IMR-90 (cell line): ENCODE results near the gene PRRC2A.

Experiments
- BHLHE40 ChIP-seq: fragments of 150-350 bp; IDR thresholded peaks from 2 replicates; pipeline ENCODE4 v1.6.1; 2016; ENCODE audit warnings: mild to moderate bottlenecking, low read depth, low read length
- CTCF ChIP-seq: conservative IDR thresholded peaks from 2 replicates; pipeline ENCODE4 v1.5.1; 2012; ENCODE audit warnings: mild to moderate bottlenecking, low read depth, low read length, improper control_type of control experiment
- ELK1 ChIP-seq: fragments of 150-350 bp; IDR thresholded peaks from 2 replicates; pipeline ENCODE4 v1.6.1; 2016; ENCODE audit warnings: low read depth, mild to moderate bottlenecking, low read length, moderate library complexity, borderline replicate concordance
- FOS ChIP-seq: fragments of 150-350 bp; IDR thresholded peaks from 2 replicates; pipeline ENCODE4 v1.6.1; 2016; ENCODE audit warnings: low read depth, low read length
- MAFK ChIP-seq: IDR thresholded peaks from 2 replicates; pipeline ENCODE4 v1.6.1; 2012; ENCODE audit warnings: low read depth, low read length, improper control_type of control experiment
- MAZ ChIP-seq: IDR thresholded peaks from 2 replicates; pipeline ENCODE4 v1.6.1; 2012; ENCODE audit warnings: low read depth, mild to moderate bottlenecking, low read length, improper control_type of control experiment, moderate library complexity, borderline replicate concordance
- MXI1 ChIP-seq: IDR thresholded peaks from 2 replicates; pipeline ENCODE4 v1.6.1; 2012; ENCODE audit warnings: low read depth, mild to moderate bottlenecking, low read length, moderate library complexity, borderline replicate concordance
- POLR2A ChIP-seq: IDR thresholded peaks from 2 replicates; pipeline ENCODE4 v1.6.1; 2012; ENCODE audit warnings: mild to moderate bottlenecking, low read depth, low read length
- RAD21 ChIP-seq: IDR thresholded peaks from 2 replicates; pipeline ENCODE4 v1.6.1; 2012; ENCODE audit warnings: low read length, improper control_type of control experiment
- RFX5 ChIP-seq: IDR thresholded peaks from 2 replicates; pipeline ENCODE4 v1.8.0; 2012; ENCODE audit warnings: low read depth, mild to moderate bottlenecking, low read length, moderate library complexity
- SMC3 ChIP-seq: fragments of 150-350 bp; IDR thresholded peaks from 2 replicates; pipeline ENCODE4 v1.6.1; 2016; ENCODE audit warnings: low read depth, mild to moderate bottlenecking, antibody characterized with exemption, low read length, moderate library complexity
- USF2 ChIP-seq: fragments of 150-350 bp; IDR thresholded peaks from 2 replicates; pipeline ENCODE4 v1.6.1; 2017; ENCODE audit warnings: mild to moderate bottlenecking, antibody characterized with exemption, low read length, low read depth

- TF ChIP-seq POLR2A (no peak), ELK1 (no peak), CTCF (no peak), USF2 (no peak), RAD21 (no peak), MAZ (no peak), MAFK (no peak), FOS (no peak), MXI1 (no peak), RFX5 (no peak), BHLHE40 (no peak), SMC3 (no peak)
These were observed 34.2 kb downstream of the PRRC2A start for GRCh38 chr6:31654574-31655348.
